ENCODE measurements around the gene ARHGEF16. TPM values are rescaled to one million over a fixed set of nuclear protein-coding genes. Genes with fewer than 3 reads are reported as not detected.

ARHGEF16 gene
- polyA plus RNA-seq, 1 donor: 0.80 TPM

- DNase-seq (ENCODE audit: low read depth): no peak
Measured at GRCh38 chr1:3468236-3469103, 14.0 kb downstream of the ARHGEF16 start.

- no peak for DNase-seq (ENCODE audit: low read depth)
Measured at GRCh38 chr1:3469104-3469848, 14.8 kb downstream of the ARHGEF16 start.

- DNase-seq (ENCODE audit: low read depth): no peak
Measured at GRCh38 chr1:3469849-3470649, 15.6 kb downstream of the ARHGEF16 start.

- no peak for DNase-seq (ENCODE audit: low read depth)
Measured at GRCh38 chr1:3470650-3471355, 16.3 kb downstream of the ARHGEF16 start.

- no peak for DNase-seq (ENCODE audit: low read depth)
Measured at GRCh38 chr1:3471356-3472087, 17.1 kb downstream of the ARHGEF16 start.

- DNase-seq (ENCODE audit: low read depth): no peak
Measured at GRCh38 chr1:3472088-3472850, 17.8 kb downstream of the ARHGEF16 start.

GRCh38 chr1:3472906-3473305 is 18.4 kb downstream of the ARHGEF16 start:
- no peak for DNase-seq (ENCODE audit: low read depth)

- no peak for DNase-seq (ENCODE audit: low read depth)
Measured at GRCh38 chr1:3473381-3473844, 18.9 kb downstream of the ARHGEF16 start.

- no peak for DNase-seq (ENCODE audit: low read depth)
Measured at GRCh38 chr1:3474016-3474415, 19.6 kb downstream of the ARHGEF16 start.

- no peak for DNase-seq (ENCODE audit: low read depth)
Measured at GRCh38 chr1:3474421-3474820, 20.0 kb downstream of the ARHGEF16 start.

- DNase-seq (ENCODE audit: low read depth): no peak
Measured at GRCh38 chr1:3475839-3476573, 21.5 kb downstream of the ARHGEF16 start.

- DNase-seq (ENCODE audit: low read depth): no peak
Measured at GRCh38 chr1:3476666-3477065, 22.2 kb downstream of the ARHGEF16 start.

GRCh38 chr1:3477241-3477995 is 23.0 kb downstream of the ARHGEF16 start:
- no peak for DNase-seq (ENCODE audit: low read depth)

GRCh38 chr1:3478187-3478586 is 23.7 kb downstream of the ARHGEF16 start:
- no peak for DNase-seq (ENCODE audit: low read depth)

- DNase-seq (ENCODE audit: low read depth): no peak
Measured at GRCh38 chr1:3479511-3480368, 25.3 kb downstream of the ARHGEF16 start.

GRCh38 chr1:3480369-3480719 is 25.9 kb downstream of the ARHGEF16 start:
- no peak for DNase-seq (ENCODE audit: low read depth)

GRCh38 chr1:3481046-3481445 is 26.6 kb downstream of the ARHGEF16 start:
- no peak for DNase-seq (ENCODE audit: low read depth)
